ENCODE results near the gene NPRL2. TPM values are rescaled to one million over a fixed set of nuclear protein-coding genes. Genes with fewer than 3 reads are reported as not detected.
A peak's percentile ranks its signal among the peaks of the same experiment; 100 is the strongest.

Gene NPRL2
- total RNA-seq, 1 donor from 2014 or later, result 16.4 TPM

GRCh38 chr3:50320853-50321335 lies 29.7 kb downstream of the NPRL2 start:
- peak; percentile 86 for DNase-seq
- no peak for TF ChIP-seq CTCF (IDR thresholded peaks at IDR 0.05; ENCODE audit: borderline replicate concordance)
- peaks cover 95% of the 10 kb centered on the region for H3K4me1 ChIP-seq
- H3K4me3 ChIP-seq, result peak overlapping the region; percentile 86
- H3K27ac ChIP-seq (replicated peaks), result peak overlapping the region; percentile 99
- H3K27me3 ChIP-seq (ENCODE audit: low read depth), result no peaks in the 10 kb centered on the region
- H3K9me3 ChIP-seq (replicated peaks), result no peaks in the 10 kb centered on the region
- H3K36me3 ChIP-seq, result peaks cover 51% of the 10 kb centered on the region
- intact Hi-C loops (cut with micrococcal nuclease), result no loop called here

GRCh38 chr3:50319894-50320625 lies 30.5 kb downstream of the NPRL2 start:
- intact Hi-C loops (cut with micrococcal nuclease), result no loop called here
- Histone ChIP-seq H3K27me3 (ENCODE audit: low read depth) (no peaks in the 10 kb centered on the region), H3K4me3 (peak overlapping the region; percentile 86), H3K36me3 (peaks cover 45% of the 10 kb centered on the region), H3K9me3 (replicated peaks) (no peaks in the 10 kb centered on the region), H3K4me1 (peaks cover 97% of the 10 kb centered on the region), H3K27ac (replicated peaks) (peak overlapping the region; percentile 99)
- no peak for DNase-seq
- TF ChIP-seq CTCF (IDR thresholded peaks at IDR 0.05; ENCODE audit: borderline replicate concordance), result peak; percentile 12

- Histone ChIP-seq H3K4me3 (peak overlapping the region; percentile 86), H3K36me3 (peaks cover 45% of the 10 kb centered on the region), H3K27ac (replicated peaks) (peak overlapping the region; percentile 99), H3K27me3 (ENCODE audit: low read depth) (no peaks in the 10 kb centered on the region), H3K9me3 (replicated peaks) (no peaks in the 10 kb centered on the region), H3K4me1 (peaks cover 97% of the 10 kb centered on the region)
- intact Hi-C loops (cut with micrococcal nuclease), result no loop called here
- no peak for DNase-seq
- TF ChIP-seq CTCF (IDR thresholded peaks at IDR 0.05; ENCODE audit: borderline replicate concordance), result no peak
These were observed 31.2 kb downstream of the NPRL2 start for GRCh38 chr3:50319181-50319893.

- peak overlapping the region; percentile 99 for H3K27ac ChIP-seq (replicated peaks)
- no peaks in the 10 kb centered on the region for H3K27me3 ChIP-seq (ENCODE audit: low read depth)
- H3K4me1 ChIP-seq, result peaks cover 96% of the 10 kb centered on the region
- peak overlapping the region; percentile 86 for H3K4me3 ChIP-seq
- intact Hi-C loops (cut with micrococcal nuclease), result no loop called here
- H3K36me3 ChIP-seq, result peaks cover 45% of the 10 kb centered on the region
- no peak for TF ChIP-seq CTCF (IDR thresholded peaks at IDR 0.05; ENCODE audit: borderline replicate concordance)
- H3K9me3 ChIP-seq (replicated peaks), result no peaks in the 10 kb centered on the region
- no peak for DNase-seq
These were observed 32.0 kb downstream of the NPRL2 start for GRCh38 chr3:50318615-50319014.

- TF ChIP-seq CTCF (IDR thresholded peaks at IDR 0.05; ENCODE audit: borderline replicate concordance), result no peak
- Histone ChIP-seq H3K9me3 (replicated peaks) (no peaks in the 10 kb centered on the region), H3K27me3 (ENCODE audit: low read depth) (no peaks in the 10 kb centered on the region), H3K36me3 (peaks cover 45% of the 10 kb centered on the region), H3K27ac (replicated peaks) (peak overlapping the region; percentile 99), H3K4me3 (peak overlapping the region; percentile 86), H3K4me1 (peaks cover 92% of the 10 kb centered on the region)
- no peak for DNase-seq
- intact Hi-C loops (cut with micrococcal nuclease), result no loop called here
These were observed 32.4 kb downstream of the NPRL2 start for GRCh38 chr3:50318163-50318562.
